Tibial nerve (tissue), 3 donors: Measurements from ENCODE around the gene ST6GALNAC6.
"Not testable (repeated sequence)": the region's sequence is repeated elsewhere in the genome, so short reads cannot be mapped to it uniquely, and the experiment has no call there.

Source experiments
- POLR2A ChIP-seq, 2 donors: fragments of 450-650 bp; IDR thresholded peaks; one replicate each; pipeline ENCODE4 v1.6.1; 2017; ENCODE audit warnings: antibody characterized with exemption in 2 of 2, mild to moderate bottlenecking in 2 of 2, moderate library complexity in 2 of 2
- TF ChIP-seq, protein P1 (sequence below), 5 experiments: fragments of 200-600 bp in 3 of 5; fragments of 450-650 bp in 2 of 5; sonication (generic) in 3 of 5; IDR thresholded peaks; one replicate each; pipeline ENCODE4 v1.5.1; 2016 to 2019; ENCODE audit warnings: antibody characterized with exemption in 5 of 5, mild to moderate bottlenecking in 3 of 5, moderate library complexity in 2 of 5

DNA sequence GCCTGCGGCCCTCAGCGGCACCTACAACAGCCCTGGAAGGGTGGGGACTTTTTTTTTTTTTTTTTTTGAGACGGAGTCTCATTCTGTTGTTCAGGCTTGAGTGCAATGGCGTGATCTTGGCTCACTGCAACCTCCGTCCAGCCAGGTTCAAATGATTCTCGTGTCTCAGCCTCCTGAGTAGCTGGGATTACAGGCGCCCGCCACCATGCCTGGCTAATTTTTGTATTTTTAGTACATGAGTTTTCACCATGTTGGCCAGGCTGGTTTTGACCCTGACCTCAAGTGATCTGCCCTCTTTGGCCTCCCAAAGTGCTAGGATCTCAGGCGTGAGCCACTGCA lies 29.3 kb downstream of the ST6GALNAC6 start:
- TF ChIP-seq, protein P1, sequence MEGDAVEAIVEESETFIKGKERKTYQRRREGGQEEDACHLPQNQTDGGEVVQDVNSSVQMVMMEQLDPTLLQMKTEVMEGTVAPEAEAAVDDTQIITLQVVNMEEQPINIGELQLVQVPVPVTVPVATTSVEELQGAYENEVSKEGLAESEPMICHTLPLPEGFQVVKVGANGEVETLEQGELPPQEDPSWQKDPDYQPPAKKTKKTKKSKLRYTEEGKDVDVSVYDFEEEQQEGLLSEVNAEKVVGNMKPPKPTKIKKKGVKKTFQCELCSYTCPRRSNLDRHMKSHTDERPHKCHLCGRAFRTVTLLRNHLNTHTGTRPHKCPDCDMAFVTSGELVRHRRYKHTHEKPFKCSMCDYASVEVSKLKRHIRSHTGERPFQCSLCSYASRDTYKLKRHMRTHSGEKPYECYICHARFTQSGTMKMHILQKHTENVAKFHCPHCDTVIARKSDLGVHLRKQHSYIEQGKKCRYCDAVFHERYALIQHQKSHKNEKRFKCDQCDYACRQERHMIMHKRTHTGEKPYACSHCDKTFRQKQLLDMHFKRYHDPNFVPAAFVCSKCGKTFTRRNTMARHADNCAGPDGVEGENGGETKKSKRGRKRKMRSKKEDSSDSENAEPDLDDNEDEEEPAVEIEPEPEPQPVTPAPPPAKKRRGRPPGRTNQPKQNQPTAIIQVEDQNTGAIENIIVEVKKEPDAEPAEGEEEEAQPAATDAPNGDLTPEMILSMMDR (IDR thresholded peaks at IDR 0.05): peak in 1 of 5 experiments; percentile 15
- TF ChIP-seq POLR2A (IDR thresholded peaks at IDR 0.05): not testable (repeated sequence)
